ENCODE data around the gene METTL8. TPM values are rescaled to one million over a fixed set of nuclear protein-coding genes. Genes with fewer than 3 reads are reported as not detected.

METTL8 gene
- total RNA-seq, 1 donor = 29.8 TPM

DNA sequence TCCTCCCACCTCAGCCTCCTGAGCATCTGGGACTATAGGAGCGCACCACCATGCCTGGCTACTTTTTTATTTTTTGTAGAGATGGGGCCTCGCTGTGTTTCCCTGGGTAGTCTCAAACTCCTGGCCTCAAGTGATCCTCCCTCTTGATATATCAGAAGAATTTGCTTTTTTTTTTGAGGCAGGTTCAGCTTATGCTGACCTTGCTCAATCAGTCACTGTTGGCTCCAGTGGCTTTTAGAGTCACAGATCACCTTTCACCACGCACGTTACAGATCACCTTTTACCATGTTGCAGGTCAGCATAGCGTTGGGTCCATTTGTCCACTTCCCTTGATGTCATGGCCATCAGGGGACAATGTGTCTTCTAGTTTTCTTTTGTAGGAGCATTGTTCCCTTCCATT lies 36.3 kb upstream of the METTL8 start:
- TF ChIP-seq, protein P1, sequence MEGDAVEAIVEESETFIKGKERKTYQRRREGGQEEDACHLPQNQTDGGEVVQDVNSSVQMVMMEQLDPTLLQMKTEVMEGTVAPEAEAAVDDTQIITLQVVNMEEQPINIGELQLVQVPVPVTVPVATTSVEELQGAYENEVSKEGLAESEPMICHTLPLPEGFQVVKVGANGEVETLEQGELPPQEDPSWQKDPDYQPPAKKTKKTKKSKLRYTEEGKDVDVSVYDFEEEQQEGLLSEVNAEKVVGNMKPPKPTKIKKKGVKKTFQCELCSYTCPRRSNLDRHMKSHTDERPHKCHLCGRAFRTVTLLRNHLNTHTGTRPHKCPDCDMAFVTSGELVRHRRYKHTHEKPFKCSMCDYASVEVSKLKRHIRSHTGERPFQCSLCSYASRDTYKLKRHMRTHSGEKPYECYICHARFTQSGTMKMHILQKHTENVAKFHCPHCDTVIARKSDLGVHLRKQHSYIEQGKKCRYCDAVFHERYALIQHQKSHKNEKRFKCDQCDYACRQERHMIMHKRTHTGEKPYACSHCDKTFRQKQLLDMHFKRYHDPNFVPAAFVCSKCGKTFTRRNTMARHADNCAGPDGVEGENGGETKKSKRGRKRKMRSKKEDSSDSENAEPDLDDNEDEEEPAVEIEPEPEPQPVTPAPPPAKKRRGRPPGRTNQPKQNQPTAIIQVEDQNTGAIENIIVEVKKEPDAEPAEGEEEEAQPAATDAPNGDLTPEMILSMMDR (IDR thresholded peaks at IDR 0.05; ENCODE audit: insufficient read depth, low read depth, low read length) = no peak
- H3K4me3 ChIP-seq (ENCODE audit: low read depth, low read length) = no peak overlapping the region
- DNase-seq (ENCODE audit: low read depth) = no peak

DNA sequence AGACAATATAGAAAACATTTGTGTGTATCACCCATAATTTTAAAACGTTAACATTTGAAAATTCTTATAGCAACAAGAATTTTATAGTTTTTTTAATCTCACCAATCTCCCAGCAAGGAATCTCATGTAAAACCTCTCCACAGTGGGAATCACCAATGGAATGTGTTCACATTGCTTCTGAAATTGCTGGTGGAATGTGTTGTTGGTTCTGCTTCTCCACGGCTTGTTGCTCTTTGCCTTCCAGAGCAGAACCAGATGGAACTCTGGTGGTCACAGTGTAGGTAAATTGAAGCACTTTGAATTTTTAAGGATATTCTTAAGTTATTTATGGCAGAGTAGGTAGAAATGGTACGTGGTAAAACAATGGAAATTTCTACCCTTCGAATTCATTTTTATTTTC lies 35.4 kb upstream of the METTL8 start:
- H3K4me3 ChIP-seq (ENCODE audit: low read depth, low read length) = no peak overlapping the region
- DNase-seq (ENCODE audit: low read depth) = no peak
- TF ChIP-seq, protein P1 (IDR thresholded peaks at IDR 0.05; ENCODE audit: insufficient read depth, low read depth, low read length) = no peak

DNA sequence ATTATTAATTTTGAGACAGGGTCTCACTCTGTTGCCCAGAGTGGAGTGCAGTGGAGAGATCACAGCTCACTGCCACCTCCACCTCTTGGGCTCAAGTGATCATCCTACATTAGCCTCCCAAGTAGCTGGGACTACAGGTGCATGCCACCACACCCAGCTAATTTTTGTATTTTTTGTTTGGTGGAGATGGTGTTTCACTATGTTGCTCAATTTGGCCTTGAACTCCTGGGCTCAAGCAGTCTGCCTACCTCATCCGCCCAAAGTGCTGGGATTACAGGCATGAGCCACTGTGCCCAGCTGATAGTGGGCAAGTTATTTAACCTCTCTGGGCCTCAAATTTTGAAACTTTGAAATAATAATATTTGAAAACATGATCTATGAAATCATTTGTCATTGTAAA lies 26.7 kb upstream of the METTL8 start:
- no peak for DNase-seq (ENCODE audit: low read depth)
- H3K4me3 ChIP-seq (ENCODE audit: low read depth, low read length) = no peak overlapping the region
- TF ChIP-seq, protein P1 (IDR thresholded peaks at IDR 0.05; ENCODE audit: insufficient read depth, low read depth, low read length) = no peak

DNA sequence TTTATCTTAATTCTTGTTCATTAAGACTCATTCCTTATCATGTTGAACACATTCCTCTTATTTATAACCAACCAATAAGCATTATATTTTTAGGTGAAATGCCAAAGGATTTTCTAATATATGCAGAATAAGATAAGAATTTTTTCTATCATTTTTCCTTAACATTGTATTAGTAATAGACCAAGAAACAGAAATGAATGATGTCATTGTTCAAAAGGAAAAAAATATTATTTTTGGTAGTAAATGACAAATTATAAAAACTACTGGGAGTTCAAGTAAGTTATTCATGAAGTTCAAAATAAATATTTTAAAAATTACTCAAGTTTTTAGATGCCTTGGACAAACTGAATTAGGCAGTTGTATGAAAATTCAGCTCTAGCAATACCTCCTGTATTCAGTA lies 25.7 kb upstream of the METTL8 start:
- no peak for DNase-seq (ENCODE audit: low read depth)
- H3K4me3 ChIP-seq (ENCODE audit: low read depth, low read length) = no peak overlapping the region
- TF ChIP-seq, protein P1 (IDR thresholded peaks at IDR 0.05; ENCODE audit: insufficient read depth, low read depth, low read length) = no peak

DNA sequence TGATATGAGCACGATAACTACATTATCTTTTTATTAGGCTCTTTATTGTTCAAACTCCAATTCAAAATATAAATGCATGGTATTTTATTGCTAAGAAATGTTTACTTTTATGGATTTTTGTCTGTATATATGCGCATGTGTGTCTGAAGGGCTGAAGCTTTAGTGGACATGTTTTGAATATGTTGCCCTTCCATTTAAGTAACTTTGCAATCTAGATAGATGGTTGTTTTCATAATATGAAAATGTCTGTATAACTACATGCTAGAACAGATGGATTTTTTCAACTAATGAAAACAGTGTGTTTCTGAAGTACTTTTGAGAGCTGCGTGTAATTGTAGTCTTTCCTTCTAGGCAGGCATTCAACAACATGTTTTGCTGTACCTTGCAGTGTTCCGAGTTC lies 19.0 kb upstream of the METTL8 start:
- no peak for DNase-seq (ENCODE audit: low read depth)
- TF ChIP-seq, protein P1 (IDR thresholded peaks at IDR 0.05; ENCODE audit: insufficient read depth, low read depth, low read length) = no peak
- no peak overlapping the region for H3K4me3 ChIP-seq (ENCODE audit: low read depth, low read length)

DNA sequence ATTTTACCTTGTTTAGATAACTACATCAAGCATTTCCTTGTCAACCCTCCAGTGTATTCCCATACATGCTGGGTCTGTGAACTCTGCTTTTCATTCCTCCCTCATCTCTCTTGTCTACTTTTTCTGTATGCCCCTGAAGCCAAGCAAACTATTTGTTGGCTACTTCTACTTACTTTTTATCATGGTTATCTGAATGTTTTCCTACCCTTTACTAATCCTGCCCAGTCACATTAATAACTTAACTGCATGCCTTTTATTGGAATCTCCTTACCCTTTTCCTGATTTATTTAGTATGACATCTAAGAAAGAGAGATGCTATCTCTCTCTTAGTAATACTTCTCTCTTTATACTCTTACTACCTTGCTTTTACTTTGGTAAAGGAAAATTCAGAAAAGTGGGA lies 17.3 kb upstream of the METTL8 start:
- DNase-seq (ENCODE audit: low read depth) = no peak
- TF ChIP-seq, protein P1 (IDR thresholded peaks at IDR 0.05; ENCODE audit: insufficient read depth, low read depth, low read length) = no peak

DNA sequence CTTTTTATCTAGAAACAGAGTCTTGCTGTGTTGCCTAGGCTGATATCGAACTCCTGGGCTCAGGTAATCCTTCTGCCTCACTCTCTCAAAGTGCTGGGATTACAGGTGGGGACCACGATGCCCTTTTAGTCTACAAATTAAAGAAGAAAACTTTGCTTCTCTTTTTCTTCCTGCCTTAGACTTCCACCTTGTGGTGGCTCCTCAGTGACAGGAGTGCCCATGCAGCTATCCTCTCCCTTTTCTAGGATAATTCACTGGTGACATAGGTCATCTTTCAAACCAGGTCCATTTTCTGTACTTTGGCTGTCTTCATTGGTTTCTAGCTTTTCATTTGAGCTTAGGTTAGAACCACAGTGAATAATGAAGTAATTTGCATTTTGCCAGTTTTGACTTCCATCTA lies 13.9 kb upstream of the METTL8 start:
- no peak overlapping the region for H3K4me3 ChIP-seq (ENCODE audit: low read depth, low read length)
- DNase-seq (ENCODE audit: low read depth) = no peak
- TF ChIP-seq, protein P1 (IDR thresholded peaks at IDR 0.05; ENCODE audit: insufficient read depth, low read depth, low read length) = no peak

More for the DNA sequence above, 17.3 kb upstream of the METTL8 start:
- H3K4me3 ChIP-seq (ENCODE audit: low read depth, low read length) = no peak overlapping the region
